Neuronal stem cell (in vitro differentiated cells): ENCODE measurements around the gene FAM98C.
A peak's percentile ranks its signal among the peaks of the same experiment; 100 is the strongest.

ENCODE experiments used
- DNase-seq: peaks from one replicate; pipeline ENCODE4 v3.0.0-alpha.2; 2013; ENCODE audit warnings: low spot score
- H2AFZ ChIP-seq: one replicate; pipeline ENCODE4 v1.6.1; 2013; ENCODE audit warnings: mild to moderate bottlenecking, low read length, inconsistent platforms
- H2AK5ac ChIP-seq: 2 replicates; pipeline ENCODE4 v1.6.1; 2013; ENCODE audit warnings: low read depth, mild to moderate bottlenecking, inconsistent platforms, low read length, moderate library complexity, mixed read lengths
- H2BK120ac ChIP-seq: 2 replicates; pipeline ENCODE4 v1.6.1; 2013; ENCODE audit warnings: low read depth, mild to moderate bottlenecking, inconsistent platforms, low read length, moderate library complexity, mixed read lengths
- H2BK12ac ChIP-seq: one replicate; pipeline ENCODE4 v1.6.1; 2013; ENCODE audit warnings: low read length, inconsistent platforms
- H2BK15ac ChIP-seq: 2 replicates; pipeline ENCODE4 v1.6.1; 2013; ENCODE audit warnings: mild to moderate bottlenecking, low read length, inconsistent platforms, mixed read lengths
- H2BK5ac ChIP-seq: one replicate; pipeline ENCODE4 v1.6.1; 2013; ENCODE audit warnings: inconsistent platforms, mild to moderate bottlenecking, low read length, moderate library complexity
- H3K14ac ChIP-seq: one replicate; pipeline ENCODE4 v1.6.1; 2013; ENCODE audit warnings: low read length, inconsistent platforms
- H3K18ac ChIP-seq: 2 replicates; pipeline ENCODE4 v1.6.1; 2013; ENCODE audit warnings: low read length, inconsistent platforms
- H3K23ac ChIP-seq: 2 replicates; pipeline ENCODE4 v1.6.1; 2013; ENCODE audit warnings: low read depth, mild to moderate bottlenecking, mixed read lengths, low read length, inconsistent platforms; ENCODE audit not compliant: poor library complexity
- H3K27ac ChIP-seq: replicated peaks from 3 replicates; pipeline ENCODE4 v1.5.1; 2013; ENCODE audit warnings: low read length, inconsistent platforms
- H3K27me3 ChIP-seq, 3 experiments: 2 replicates each; pipeline ENCODE4 v1.6.1; 2013; ENCODE audit warnings: low read length in 3 of 3, mild to moderate bottlenecking in 2 of 3, inconsistent platforms in 1 of 3, low read depth in 1 of 3, mixed read lengths in 1 of 3, moderate library complexity in 1 of 3; ENCODE audit not compliant: control insufficient read depth in 3 of 3, insufficient read depth in 3 of 3
- H3K36me3 ChIP-seq, 2 donors: replicated peaks in 1 of 2; 2 replicates each; pipeline ENCODE4 v1.6.1; 2013; ENCODE audit warnings: low read length in 2 of 2; ENCODE audit not compliant: control insufficient read depth in 2 of 2, insufficient read depth in 2 of 2
- H3K4ac ChIP-seq: 2 replicates; pipeline ENCODE4 v1.6.1; 2013; ENCODE audit warnings: inconsistent platforms, mild to moderate bottlenecking, low read length, moderate library complexity
- H3K4me1 ChIP-seq, 2 donors: 1 replicate in 1 of 2; 2 replicates in 1 of 2; pipeline ENCODE4 v1.6.1; 2013; ENCODE audit warnings: low read length in 2 of 2, low read depth in 1 of 2; ENCODE audit not compliant: control insufficient read depth in 2 of 2, insufficient read depth in 1 of 2
- H3K4me2 ChIP-seq: one replicate; pipeline ENCODE4 v1.6.1; 2013; ENCODE audit warnings: mild to moderate bottlenecking, low read length, inconsistent platforms; ENCODE audit not compliant: insufficient read depth, poor library complexity, severe bottlenecking
- H3K4me3 ChIP-seq, 2 donors: 2 replicates each; pipeline ENCODE4 v1.5.1; 2013; ENCODE audit warnings: low read length in 2 of 2, mild to moderate bottlenecking in 2 of 2, inconsistent platforms in 1 of 2, moderate library complexity in 1 of 2
- H3K79me1 ChIP-seq: one replicate; pipeline ENCODE4 v1.6.1; 2013; ENCODE audit warnings: low read depth, mild to moderate bottlenecking, inconsistent platforms, low read length, moderate library complexity
- H3K9ac ChIP-seq: one replicate; pipeline ENCODE4 v1.6.1; 2013; ENCODE audit warnings: mild to moderate bottlenecking, low read depth, low read length, inconsistent platforms; ENCODE audit not compliant: poor library complexity
- H3K9me3 ChIP-seq, 2 donors: replicated peaks in 1 of 2; 2 replicates each; pipeline versions ENCODE3 to v1.6.1; 2013; ENCODE audit warnings: low read length in 2 of 2, mild to moderate bottlenecking in 2 of 2, inconsistent platforms in 1 of 2, low read depth in 1 of 2, mixed read lengths in 1 of 2, moderate library complexity in 1 of 2; ENCODE audit not compliant: control insufficient read depth in 2 of 2, insufficient read depth in 1 of 2
- H4K8ac ChIP-seq: one replicate; pipeline ENCODE4 v1.6.1; 2013; ENCODE audit warnings: low read depth, mild to moderate bottlenecking, inconsistent platforms, low read length, moderate library complexity
- H4K91ac ChIP-seq: one replicate; pipeline ENCODE4 v1.6.1; 2013; ENCODE audit warnings: low read length, low read depth, mild to moderate bottlenecking, inconsistent platforms; ENCODE audit not compliant: poor library complexity
- WGBS, 2 donors: extraction: QIAGEN DNeasy Blood & Tissue Kit; methylation state at CpG; one replicate each; pipeline ENCODE4 v1.1.7; 2013; ENCODE audit warnings: missing lambda C conversion rate in 2 of 2, mixed read lengths in 1 of 2; ENCODE audit not compliant: insufficient read length in 2 of 2, insufficient replicate concordance in 1 of 2; ENCODE audit errors: extremely low coverage in 2 of 2; 5-methylcytosine and 5-hydroxymethylcytosine counted together

Gene FAM98C

DNA sequence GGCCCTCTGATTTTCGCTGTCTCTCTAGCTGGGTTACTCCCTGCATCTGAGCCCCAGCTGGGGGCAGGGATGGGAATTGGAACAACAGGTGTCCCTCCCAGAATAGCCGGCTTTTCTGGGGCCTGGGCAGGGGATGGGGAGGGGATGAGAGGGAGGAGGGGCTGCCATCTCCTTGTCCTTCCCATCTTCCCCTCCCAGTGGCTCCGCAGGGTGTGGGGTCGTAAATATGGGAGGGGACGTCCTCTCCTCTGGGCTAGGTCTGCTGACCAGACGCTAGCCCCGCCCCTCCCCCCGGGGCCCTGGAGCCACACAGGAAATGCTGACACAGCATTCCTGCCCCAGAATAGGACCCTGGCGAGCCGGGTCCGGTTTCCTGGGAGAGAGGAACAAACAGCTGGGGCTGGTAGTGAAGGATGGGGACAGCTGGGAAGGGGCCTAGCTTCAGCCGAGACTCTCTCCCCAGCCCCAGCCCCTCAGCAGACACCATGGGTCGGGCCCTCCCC is 31.7 kb downstream of the FAM98C start:
- peaks cover 0 to 6% (median 0%) of the 10 kb centered on the region in 3 experiments for H3K27me3 ChIP-seq
- H4K8ac ChIP-seq, result no peak overlapping the region
- H2BK15ac ChIP-seq, result no peak overlapping the region
- H2AFZ ChIP-seq, result peak overlapping the region; percentile 77
- peak overlapping the region; percentile 27 for H3K4me2 ChIP-seq
- no peak overlapping the region for H2BK12ac ChIP-seq
- no peak for DNase-seq
- H2AK5ac ChIP-seq, result no peak overlapping the region
- peak overlapping the region; percentile 23 for H3K23ac ChIP-seq
- peak overlapping the region; percentile 53 for H4K91ac ChIP-seq
- no CpG with 5 or more reads among the region's 13 CpGs for WGBS, 2 donors
- peak overlapping the region in 1 of 2 donors; percentile 8 for H3K4me3 ChIP-seq
- H2BK120ac ChIP-seq, result no peak overlapping the region
- H3K9ac ChIP-seq, result no peak overlapping the region
- H3K36me3 ChIP-seq, result no peaks in the 10 kb centered on the region
- H3K4ac ChIP-seq, result no peak overlapping the region
- H3K14ac ChIP-seq, result no peak overlapping the region
- H3K9me3 ChIP-seq, result no peaks in the 10 kb centered on the region
- H3K27ac ChIP-seq, result no peak overlapping the region
- no peak overlapping the region for H2BK5ac ChIP-seq
- H3K18ac ChIP-seq, result peak overlapping the region; percentile 3
- H3K4me1 ChIP-seq, result peaks cover 11 to 15% of the 10 kb centered on the region in 2 donors
- no peaks in the 10 kb centered on the region for H3K79me1 ChIP-seq

- Histone ChIP-seq H3K4me3 (no peak overlapping the region), H3K27me3 (peaks cover 0 to 6% (median 0%) of the 10 kb centered on the region in 3 experiments), H4K91ac (no peak overlapping the region), H3K4me1 (peaks cover 11 to 20% of the 10 kb centered on the region in 2 donors), H3K79me1 (no peaks in the 10 kb centered on the region), H2AFZ (no peak overlapping the region), H2BK120ac (no peak overlapping the region), H2BK12ac (no peak overlapping the region), H3K18ac (no peak overlapping the region), H3K23ac (no peak overlapping the region), H3K27ac (no peak overlapping the region), H3K4ac (no peak overlapping the region), H3K9me3 (no peaks in the 10 kb centered on the region), H3K14ac (no peak overlapping the region), H3K36me3 (no peaks in the 10 kb centered on the region), H3K9ac (no peak overlapping the region), H2AK5ac (no peak overlapping the region), H2BK15ac (no peak overlapping the region), H2BK5ac (no peak overlapping the region), H3K4me2 (no peak overlapping the region), H4K8ac (no peak overlapping the region)
- WGBS, 2 donors, result no CpG with 5 or more reads among the region's 6 CpGs
- DNase-seq, result no peak
Observed at GRCh38 chr19:38437295-38437694, 34.4 kb downstream of the FAM98C start.

- H3K27me3 ChIP-seq, result peaks cover 0 to 9% (median 0%) of the 10 kb centered on the region in 3 experiments
- H4K8ac ChIP-seq, result no peak overlapping the region
- no peak overlapping the region for H3K18ac ChIP-seq
- no peak overlapping the region for H3K27ac ChIP-seq
- no peak overlapping the region for H3K4ac ChIP-seq
- DNase-seq, result no peak
- H3K23ac ChIP-seq, result no peak overlapping the region
- H3K14ac ChIP-seq, result no peak overlapping the region
- no CpG with 5 or more reads among the region's 2 CpGs for WGBS, 2 donors
- H3K4me2 ChIP-seq, result no peak overlapping the region
- H2BK15ac ChIP-seq, result no peak overlapping the region
- no peak overlapping the region for H2AK5ac ChIP-seq
- H3K36me3 ChIP-seq, result no peaks in the 10 kb centered on the region
- H4K91ac ChIP-seq, result no peak overlapping the region
- no peak overlapping the region for H3K9ac ChIP-seq
- no peaks in the 10 kb centered on the region for H3K79me1 ChIP-seq
- H3K4me1 ChIP-seq, result peaks cover 11 to 20% of the 10 kb centered on the region in 2 donors
- no peak overlapping the region for H3K4me3 ChIP-seq
- H3K9me3 ChIP-seq, result no peaks in the 10 kb centered on the region
- no peak overlapping the region for H2BK120ac ChIP-seq
- no peak overlapping the region for H2AFZ ChIP-seq
- H2BK5ac ChIP-seq, result no peak overlapping the region
- H2BK12ac ChIP-seq, result no peak overlapping the region
Observed at GRCh38 chr19:38437917-38438316, 35.0 kb downstream of the FAM98C start.

DNA sequence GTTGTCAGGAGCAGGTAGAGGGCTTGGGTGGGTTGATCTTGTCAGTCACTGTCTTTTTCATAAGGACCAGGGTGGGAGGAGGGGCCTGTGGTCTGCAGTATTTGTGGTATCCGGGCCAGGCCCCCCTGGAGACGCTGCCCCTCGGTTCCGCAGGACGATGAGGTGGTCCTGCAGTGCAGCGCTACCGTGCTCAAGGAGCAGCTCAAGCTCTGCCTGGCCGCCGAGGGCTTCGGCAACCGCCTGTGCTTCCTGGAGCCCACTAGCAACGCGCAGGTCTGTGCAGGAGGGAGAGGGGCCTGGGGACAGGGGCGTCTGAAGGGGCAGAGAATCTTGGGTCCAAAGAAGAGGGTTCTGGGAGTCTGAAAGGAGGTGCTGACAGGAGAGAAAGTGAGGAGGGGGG is 37.7 kb downstream of the FAM98C start:
- Histone ChIP-seq H3K14ac (no peak overlapping the region), H2BK12ac (no peak overlapping the region), H2BK15ac (no peak overlapping the region), H3K23ac (no peak overlapping the region), H2BK120ac (peak overlapping the region; percentile 72), H3K27me3 (peaks cover 0 to 3% (median 0%) of the 10 kb centered on the region in 3 experiments), H3K9ac (no peak overlapping the region), H3K36me3 (no peaks in the 10 kb centered on the region), H2AK5ac (no peak overlapping the region), H3K4ac (no peak overlapping the region), H2BK5ac (no peak overlapping the region), H4K91ac (no peak overlapping the region), H3K4me2 (no peak overlapping the region), H4K8ac (no peak overlapping the region), H3K4me3 (peak overlapping the region in 1 of 2 donors; percentile 48), H3K4me1 (peaks cover 0 to 5% of the 10 kb centered on the region in 2 donors), H3K27ac (no peak overlapping the region), H3K79me1 (no peaks in the 10 kb centered on the region), H3K18ac (peak overlapping the region; percentile 52), H2AFZ (no peak overlapping the region), H3K9me3 (no peaks in the 10 kb centered on the region)
- no peak for DNase-seq
- no CpG with 5 or more reads among the region's 14 CpGs for WGBS, 2 donors
